HepG2 (cell line): ENCODE data around the gene TARS3. TPM values are rescaled to one million over a fixed set of nuclear protein-coding genes. Genes with fewer than 3 reads are reported as not detected.
A peak's percentile ranks its signal among the peaks of the same experiment; 100 is the strongest.

Experiments
- ATAC-seq: fragments of 200-7000 bp; cut with Tn5 transposase; 3 replicates; pipeline ENCODE4 v1.9.1; 2020; ENCODE audit warnings: mild to moderate bottlenecking, moderate library complexity
- BruUV-seq: library from RNA; stranded (reverse); fragments of 400-500 nt; replicated peaks from 2 replicates; lab custom pipeline; 2021; lab: Mats Ljungman, UMichigan
- CTCF ChIA-PET: fragments of 300-600 bp; formaldehyde crosslinking; extraction: SDS; loops from one replicate; lab custom pipeline; 2021; ENCODE audit warnings: low total read pairs, inconsistent platforms, low intra/inter-chr PET ratio; lab: Yijun Ruan, JAX
- POLR2A ChIA-PET: fragments of 350-600 bp; sonication (Branson Sonifier 250); formaldehyde crosslinking; loops from one replicate; lab custom pipeline; 2020; ENCODE audit warnings: antibody characterized with exemption, inconsistent platforms; lab: Yijun Ruan, JAX
- DNase-seq: peaks from one replicate; pipeline ENCODE4 v3.0.0-alpha.2; 2015; ENCODE audit warnings: low spot score
- FAIRE-seq: peaks from 3 replicates; lab custom pipeline; 2011; peaks lifted over from hg19 to GRCh38; lab: Jason Lieb, UNC
- H2AFZ ChIP-seq: one replicate; pipeline ENCODE4 v1.6.1; 2011; ENCODE audit warnings: low read length, inconsistent platforms
- H3K27ac ChIP-seq: fragments of 300-600 bp; 3 replicates; pipeline ENCODE4 v1.8.0; 2011; ENCODE audit warnings: mixed run types, mild to moderate bottlenecking, mixed read lengths, low read length, inconsistent platforms; ENCODE audit not compliant: insufficient read depth; ENCODE audit errors: extremely low read length
- H3K27me3 ChIP-seq, 2 experiments: fragments of 200-600 bp in 1 of 2; 2 replicates in 1 of 2; 3 replicates in 1 of 2; pipeline versions ENCODE4 v1.6.0 to v1.8.0; 2011; ENCODE audit warnings: low read length in 2 of 2, mild to moderate bottlenecking in 2 of 2, moderate library complexity in 2 of 2, inconsistent platforms in 1 of 2; ENCODE audit not compliant: insufficient read depth in 2 of 2, control insufficient read depth in 1 of 2
- H3K36me3 ChIP-seq, 2 experiments: fragments of 200-600 bp in 1 of 2; replicated peaks in 1 of 2; 2 replicates in 1 of 2; 3 replicates in 1 of 2; pipeline versions ENCODE4 v1.5.1 to v1.8.0; 2011; ENCODE audit warnings: low read length in 2 of 2, inconsistent platforms in 1 of 2; ENCODE audit not compliant: insufficient read depth in 2 of 2, control insufficient read depth in 1 of 2
- H3K4me1 ChIP-seq: 2 replicates; pipeline ENCODE4 v1.5.1; 2012; ENCODE audit warnings: low read length, inconsistent platforms; ENCODE audit not compliant: insufficient read depth
- H3K4me2 ChIP-seq: 2 replicates; pipeline ENCODE4 v1.6.0; 2011; ENCODE audit warnings: low read depth, low read length, inconsistent platforms
- H3K4me3 ChIP-seq, 3 experiments: fragments of 200-600 bp in 1 of 3; sonication (generic), shearing (Covaris generic) in 1 of 3; replicated peaks in 1 of 3; 2 replicates each; pipeline ENCODE4 v1.5.1; 2011 to 2016; ENCODE audit warnings: low read length in 3 of 3, inconsistent platforms in 2 of 3, low read depth in 2 of 3, mild to moderate bottlenecking in 2 of 3, control low read depth in 1 of 3, mixed read lengths in 1 of 3; ENCODE audit not compliant: insufficient read depth in 1 of 3
- H3K79me2 ChIP-seq: one replicate; pipeline ENCODE4 v1.6.1; 2011; ENCODE audit warnings: low read length, inconsistent platforms; ENCODE audit not compliant: insufficient read depth
- H3K9ac ChIP-seq: 2 replicates; pipeline ENCODE4 v1.6.0; 2011; ENCODE audit warnings: mild to moderate bottlenecking, low read depth, low read length, inconsistent platforms; ENCODE audit not compliant: insufficient read depth
- H3K9me3 ChIP-seq: 2 replicates; pipeline ENCODE4 v1.5.1; 2012; ENCODE audit warnings: mild to moderate bottlenecking, low read length
- H4K20me1 ChIP-seq: 2 replicates; pipeline ENCODE4 v1.6.0; 2011; ENCODE audit warnings: inconsistent platforms, mild to moderate bottlenecking, low read length, moderate library complexity; ENCODE audit not compliant: insufficient read depth
- FOXC1 ChIP-seq: sonication (generic); formaldehyde crosslinking; IDR thresholded peaks from 2 replicates; pipeline ENCODE4 v1.8.0; 2022; ENCODE audit warnings: mild to moderate bottlenecking, missing genetic modification reagents, borderline replicate concordance
- MAFK ChIP-seq, 2 experiments: IDR thresholded peaks in 1 of 2; conservative IDR thresholded peaks in 1 of 2; 2 replicates each; pipeline ENCODE4 v1.6.1; 2011; ENCODE audit warnings: improper control_type of control experiment in 2 of 2, low read length in 2 of 2
- NFE2L2 ChIP-seq: fragments of 150-350 bp; IDR thresholded peaks from 2 replicates; pipeline ENCODE4 v1.6.1; 2014; ENCODE audit warnings: low read length
- SALL1 ChIP-seq: sonication (generic); formaldehyde crosslinking; IDR thresholded peaks from 2 replicates; pipeline ENCODE4 v1.8.0; 2022; ENCODE audit warnings: mild to moderate bottlenecking, missing genetic modification reagents
- TP53 ChIP-seq: sonication (generic); formaldehyde crosslinking; conservative IDR thresholded peaks from 2 replicates; pipeline ENCODE4 v1.4.0; 2020; ENCODE audit warnings: missing genetic modification reagents
- WGBS: methylation state at CpG from one replicate; pipeline ENCODE4 v1.1.6; 2017; ENCODE audit warnings: low lambda C conversion rate; 5-methylcytosine and 5-hydroxymethylcytosine counted together
- in situ Hi-C: cut with HindIII; loops from 2 replicates; pipeline ENCODE4 v1.10.0; 2017; ENCODE audit warnings: low pct_unique_long_range_greater_than_20kb; ENCODE audit not compliant: extremely low pct_ligation_motif_present
- intact Hi-C: fragments of 100-400 bp; cut with micrococcal nuclease; formaldehyde crosslinking; loops from one replicate; pipeline ENCODE4 v1.10.0; 2022; ENCODE audit not compliant: unreplicated experiment
- polyA plus RNA-seq, 8 experiments: library from polyadenylated mRNA; depleted of rRNA in 3 of 8; stranded (reverse) in 7 of 8; unstranded in 1 of 8; fragments of >200 nt; fragmentation: Illumina TruSeq in 4 of 8; extraction: Trizol in 4 of 8; gene quantifications; 2 replicates each; pipeline versions ENCODE4 v1.2.1 to v1.2.3, GENCODE V29; 2011 to 2016; ENCODE audit warnings: low read depth in 4 of 8, missing spikeins in 1 of 8, mixed read lengths in 1 of 8; ENCODE audit not compliant: insufficient read depth in 1 of 8
- total RNA-seq, 5 experiments: library from RNA; depleted of rRNA; stranded (reverse); fragments of >200 nt; fragmentation: Illumina TruSeq; extraction: Trizol; gene quantifications; 2 replicates each; pipeline ENCODE4 v1.2.3, GENCODE V29; 2016; ENCODE audit warnings: low read depth in 1 of 5
- TF ChIP-seq, protein P1 (sequence below): sonication (generic); formaldehyde crosslinking; IDR thresholded peaks from 2 replicates; pipeline ENCODE4 v1.4.0; 2020; ENCODE audit warnings: missing genetic modification reagents
- TF ChIP-seq, protein P2 (sequence below): sonication (generic); formaldehyde crosslinking; IDR thresholded peaks from 2 replicates; pipeline ENCODE4 v1.9.0; 2022; ENCODE audit warnings: low read depth, missing genetic modification reagents
- TF ChIP-seq, protein P3 (sequence below): sonication (generic); formaldehyde crosslinking; IDR thresholded peaks from 2 replicates; pipeline ENCODE4 v1.5.1; 2020; ENCODE audit warnings: mild to moderate bottlenecking, missing genetic modification reagents, moderate library complexity
- TF ChIP-seq, protein P4 (sequence below): sonication (generic); formaldehyde crosslinking; IDR thresholded peaks from 2 replicates; pipeline ENCODE4 v1.5.0; 2020; ENCODE audit warnings: missing genetic modification reagents

Gene TARS3
- total and polyA plus RNA-seq, 2 of the 13 experiments (the other 11 are each of a cell fraction or from before 2014, with no cell fraction given): 4.1 to 11.7 TPM

DNA sequence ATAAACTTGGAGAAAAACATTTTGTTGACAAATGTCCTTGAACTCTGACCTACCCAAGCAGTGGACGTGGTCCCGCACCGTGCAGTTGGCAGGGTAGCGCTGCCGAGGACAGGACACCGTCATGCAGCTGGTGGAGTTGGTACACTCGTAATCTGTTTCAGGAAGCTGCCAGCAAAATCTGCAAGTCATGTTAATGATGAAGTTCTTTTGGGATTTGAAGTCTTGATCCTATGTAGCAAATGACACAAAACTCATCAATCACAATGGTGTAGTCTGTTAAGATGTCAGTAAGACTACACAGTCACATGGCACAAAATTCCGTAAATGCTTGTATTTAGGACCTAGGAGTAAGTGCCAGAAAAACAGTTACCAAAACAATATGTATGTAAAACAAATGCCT is 77.6 kb downstream of the TARS3 start:
- WGBS: 83% methylated on average over 8 of the region's 8 CpGs
- Histone ChIP-seq H3K4me1 (peaks cover 32% of the 10 kb centered on the region), H4K20me1 (no peaks in the 10 kb centered on the region; the same call in 1 of the 2 replicates), H3K27me3 (no peaks in the 10 kb centered on the region; a peak in 1 of 5 replicates), H3K9me3 (no peaks in the 10 kb centered on the region), H3K4me3 (no peak overlapping the region), H3K36me3 (peaks cover 14 to 53% of the 10 kb centered on the region in 2 experiments), H3K79me2 (peaks cover 46% of the 10 kb centered on the region), H3K27ac (no peak overlapping the region), H3K4me2 (no peak overlapping the region), H2AFZ (no peak overlapping the region), H3K9ac (no peak overlapping the region)
- POLR2A ChIA-PET: no interaction called here
- CTCF ChIA-PET: no interaction called here
- no peak for DNase-seq
- FAIRE-seq: no peak
- in situ Hi-C loops (loop anchor here (10.0 kb wide), 1 partner anchor 212 kb away; no protein-coding TSS in a partner anchor), intact Hi-C loops (no loop called here)
- ATAC-seq: no peak
- no TSS peak for BruUV-seq
- peak; percentile 87 for TF ChIP-seq NFE2L2
- TF ChIP-seq, protein P1, sequence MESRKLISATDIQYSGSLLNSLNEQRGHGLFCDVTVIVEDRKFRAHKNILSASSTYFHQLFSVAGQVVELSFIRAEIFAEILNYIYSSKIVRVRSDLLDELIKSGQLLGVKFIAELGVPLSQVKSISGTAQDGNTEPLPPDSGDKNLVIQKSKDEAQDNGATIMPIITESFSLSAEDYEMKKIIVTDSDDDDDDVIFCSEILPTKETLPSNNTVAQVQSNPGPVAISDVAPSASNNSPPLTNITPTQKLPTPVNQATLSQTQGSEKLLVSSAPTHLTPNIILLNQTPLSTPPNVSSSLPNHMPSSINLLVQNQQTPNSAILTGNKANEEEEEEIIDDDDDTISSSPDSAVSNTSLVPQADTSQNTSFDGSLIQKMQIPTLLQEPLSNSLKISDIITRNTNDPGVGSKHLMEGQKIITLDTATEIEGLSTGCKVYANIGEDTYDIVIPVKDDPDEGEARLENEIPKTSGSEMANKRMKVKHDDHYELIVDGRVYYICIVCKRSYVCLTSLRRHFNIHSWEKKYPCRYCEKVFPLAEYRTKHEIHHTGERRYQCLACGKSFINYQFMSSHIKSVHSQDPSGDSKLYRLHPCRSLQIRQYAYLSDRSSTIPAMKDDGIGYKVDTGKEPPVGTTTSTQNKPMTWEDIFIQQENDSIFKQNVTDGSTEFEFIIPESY: peak; percentile 67
- TF ChIP-seq, protein P2, sequence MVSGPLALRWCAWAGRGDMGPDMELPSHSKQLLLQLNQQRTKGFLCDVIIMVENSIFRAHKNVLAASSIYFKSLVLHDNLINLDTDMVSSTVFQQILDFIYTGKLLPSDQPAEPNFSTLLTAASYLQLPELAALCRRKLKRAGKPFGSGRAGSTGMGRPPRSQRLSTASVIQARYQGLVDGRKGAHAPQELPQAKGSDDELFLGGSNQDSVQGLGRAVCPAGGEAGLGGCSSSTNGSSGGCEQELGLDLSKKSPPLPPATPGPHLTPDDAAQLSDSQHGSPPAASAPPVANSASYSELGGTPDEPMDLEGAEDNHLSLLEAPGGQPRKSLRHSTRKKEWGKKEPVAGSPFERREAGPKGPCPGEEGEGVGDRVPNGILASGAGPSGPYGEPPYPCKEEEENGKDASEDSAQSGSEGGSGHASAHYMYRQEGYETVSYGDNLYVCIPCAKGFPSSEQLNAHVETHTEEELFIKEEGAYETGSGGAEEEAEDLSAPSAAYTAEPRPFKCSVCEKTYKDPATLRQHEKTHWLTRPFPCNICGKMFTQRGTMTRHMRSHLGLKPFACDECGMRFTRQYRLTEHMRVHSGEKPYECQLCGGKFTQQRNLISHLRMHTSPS (CRISPR knock-in tag): no peak
- TF ChIP-seq MAFK (conservative IDR thresholded peaks at IDR 0.05 in 1 of 2, IDR thresholded peaks at IDR 0.05 in 1 of 2; ENCODE audit: low read length in 2 of 2): 0 out of 4 replicates have a peak, but pooled peaks of 1 of the 2 experiments have one; percentile 3
- TF ChIP-seq, protein P3, sequence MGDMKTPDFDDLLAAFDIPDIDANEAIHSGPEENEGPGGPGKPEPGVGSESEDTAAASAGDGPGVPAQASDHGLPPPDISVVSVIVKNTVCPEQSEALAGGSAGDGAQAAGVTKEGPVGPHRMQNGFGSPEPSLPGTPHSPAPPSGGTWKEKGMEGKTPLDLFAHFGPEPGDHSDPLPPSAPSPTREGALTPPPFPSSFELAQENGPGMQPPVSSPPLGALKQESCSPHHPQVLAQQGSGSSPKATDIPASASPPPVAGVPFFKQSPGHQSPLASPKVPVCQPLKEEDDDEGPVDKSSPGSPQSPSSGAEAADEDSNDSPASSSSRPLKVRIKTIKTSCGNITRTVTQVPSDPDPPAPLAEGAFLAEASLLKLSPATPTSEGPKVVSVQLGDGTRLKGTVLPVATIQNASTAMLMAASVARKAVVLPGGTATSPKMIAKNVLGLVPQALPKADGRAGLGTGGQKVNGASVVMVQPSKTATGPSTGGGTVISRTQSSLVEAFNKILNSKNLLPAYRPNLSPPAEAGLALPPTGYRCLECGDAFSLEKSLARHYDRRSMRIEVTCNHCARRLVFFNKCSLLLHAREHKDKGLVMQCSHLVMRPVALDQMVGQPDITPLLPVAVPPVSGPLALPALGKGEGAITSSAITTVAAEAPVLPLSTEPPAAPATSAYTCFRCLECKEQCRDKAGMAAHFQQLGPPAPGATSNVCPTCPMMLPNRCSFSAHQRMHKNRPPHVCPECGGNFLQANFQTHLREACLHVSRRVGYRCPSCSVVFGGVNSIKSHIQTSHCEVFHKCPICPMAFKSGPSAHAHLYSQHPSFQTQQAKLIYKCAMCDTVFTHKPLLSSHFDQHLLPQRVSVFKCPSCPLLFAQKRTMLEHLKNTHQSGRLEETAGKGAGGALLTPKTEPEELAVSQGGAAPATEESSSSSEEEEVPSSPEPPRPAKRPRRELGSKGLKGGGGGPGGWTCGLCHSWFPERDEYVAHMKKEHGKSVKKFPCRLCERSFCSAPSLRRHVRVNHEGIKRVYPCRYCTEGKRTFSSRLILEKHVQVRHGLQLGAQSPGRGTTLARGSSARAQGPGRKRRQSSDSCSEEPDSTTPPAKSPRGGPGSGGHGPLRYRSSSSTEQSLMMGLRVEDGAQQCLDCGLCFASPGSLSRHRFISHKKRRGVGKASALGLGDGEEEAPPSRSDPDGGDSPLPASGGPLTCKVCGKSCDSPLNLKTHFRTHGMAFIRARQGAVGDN: 0 out of 2 replicates have a peak, but pooled peaks have one; percentile 27
- no peak for TF ChIP-seq TP53
- TF ChIP-seq, protein P4, sequence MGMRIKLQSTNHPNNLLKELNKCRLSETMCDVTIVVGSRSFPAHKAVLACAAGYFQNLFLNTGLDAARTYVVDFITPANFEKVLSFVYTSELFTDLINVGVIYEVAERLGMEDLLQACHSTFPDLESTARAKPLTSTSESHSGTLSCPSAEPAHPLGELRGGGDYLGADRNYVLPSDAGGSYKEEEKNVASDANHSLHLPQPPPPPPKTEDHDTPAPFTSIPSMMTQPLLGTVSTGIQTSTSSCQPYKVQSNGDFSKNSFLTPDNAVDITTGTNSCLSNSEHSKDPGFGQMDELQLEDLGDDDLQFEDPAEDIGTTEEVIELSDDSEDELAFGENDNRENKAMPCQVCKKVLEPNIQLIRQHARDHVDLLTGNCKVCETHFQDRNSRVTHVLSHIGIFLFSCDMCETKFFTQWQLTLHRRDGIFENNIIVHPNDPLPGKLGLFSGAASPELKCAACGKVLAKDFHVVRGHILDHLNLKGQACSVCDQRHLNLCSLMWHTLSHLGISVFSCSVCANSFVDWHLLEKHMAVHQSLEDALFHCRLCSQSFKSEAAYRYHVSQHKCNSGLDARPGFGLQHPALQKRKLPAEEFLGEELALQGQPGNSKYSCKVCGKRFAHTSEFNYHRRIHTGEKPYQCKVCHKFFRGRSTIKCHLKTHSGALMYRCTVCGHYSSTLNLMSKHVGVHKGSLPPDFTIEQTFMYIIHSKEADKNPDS: no peak
- TF ChIP-seq SALL1 (CRISPR knock-in tag): peak; percentile 11; the same call in 1 of the 2 replicates
- no peak for TF ChIP-seq FOXC1 (CRISPR knock-in tag)
